ENCODE results near the gene TNRC6C. TPM values are rescaled to one million over a fixed set of nuclear protein-coding genes. Genes with fewer than 3 reads are reported as not detected.

The TNRC6C gene
- total and polyA plus RNA-seq, 9 of the 15 experiments (the other 6 are each of a cell fraction or from before 2014, with no cell fraction given), result 0.20 to 4.9 (median 2.3) TPM

DNA sequence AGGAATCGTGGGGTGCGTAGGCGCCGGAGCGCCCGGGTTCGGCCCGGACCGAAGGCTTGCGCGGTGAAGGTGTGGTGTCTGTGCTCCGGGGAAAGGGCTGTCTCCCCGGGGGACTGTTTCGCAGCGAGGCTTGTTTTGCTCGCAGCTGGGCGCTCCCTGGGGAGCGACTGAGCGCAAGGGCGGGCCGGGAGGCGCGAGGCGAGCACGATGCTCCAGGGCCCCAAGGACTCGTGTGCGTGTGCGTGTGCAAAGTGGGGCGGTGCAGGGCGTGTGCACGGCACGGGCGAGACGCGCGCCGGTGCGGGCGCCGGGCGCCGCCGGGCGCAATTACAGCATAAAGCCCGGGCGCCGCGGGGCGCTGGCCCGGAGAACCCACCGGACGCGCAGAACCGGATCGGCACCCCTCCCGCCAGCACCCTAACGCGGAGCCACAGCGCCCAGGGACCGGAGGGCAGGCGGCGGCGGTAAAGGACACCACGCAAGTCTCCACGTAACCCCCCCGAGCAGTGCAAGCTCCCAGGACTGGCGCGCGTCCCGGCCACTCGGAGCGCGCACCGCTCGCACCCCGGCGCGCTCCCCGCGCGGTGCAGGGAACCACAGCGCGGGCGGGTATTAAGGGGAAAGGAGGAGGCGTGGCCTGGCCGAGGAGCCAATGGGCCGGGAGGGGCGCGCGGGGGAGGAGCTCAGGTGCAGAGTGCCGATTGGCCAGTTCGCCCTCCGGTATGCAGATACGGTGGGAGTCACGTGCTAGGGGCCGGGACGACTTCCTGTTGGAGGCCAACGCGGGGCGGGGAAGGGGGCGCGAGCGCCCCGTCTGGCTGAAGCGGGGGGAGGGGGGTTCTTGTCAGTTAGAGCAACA lies at the start of gene TNRC6C (continued):
- TF ChIP-seq, protein P1, sequence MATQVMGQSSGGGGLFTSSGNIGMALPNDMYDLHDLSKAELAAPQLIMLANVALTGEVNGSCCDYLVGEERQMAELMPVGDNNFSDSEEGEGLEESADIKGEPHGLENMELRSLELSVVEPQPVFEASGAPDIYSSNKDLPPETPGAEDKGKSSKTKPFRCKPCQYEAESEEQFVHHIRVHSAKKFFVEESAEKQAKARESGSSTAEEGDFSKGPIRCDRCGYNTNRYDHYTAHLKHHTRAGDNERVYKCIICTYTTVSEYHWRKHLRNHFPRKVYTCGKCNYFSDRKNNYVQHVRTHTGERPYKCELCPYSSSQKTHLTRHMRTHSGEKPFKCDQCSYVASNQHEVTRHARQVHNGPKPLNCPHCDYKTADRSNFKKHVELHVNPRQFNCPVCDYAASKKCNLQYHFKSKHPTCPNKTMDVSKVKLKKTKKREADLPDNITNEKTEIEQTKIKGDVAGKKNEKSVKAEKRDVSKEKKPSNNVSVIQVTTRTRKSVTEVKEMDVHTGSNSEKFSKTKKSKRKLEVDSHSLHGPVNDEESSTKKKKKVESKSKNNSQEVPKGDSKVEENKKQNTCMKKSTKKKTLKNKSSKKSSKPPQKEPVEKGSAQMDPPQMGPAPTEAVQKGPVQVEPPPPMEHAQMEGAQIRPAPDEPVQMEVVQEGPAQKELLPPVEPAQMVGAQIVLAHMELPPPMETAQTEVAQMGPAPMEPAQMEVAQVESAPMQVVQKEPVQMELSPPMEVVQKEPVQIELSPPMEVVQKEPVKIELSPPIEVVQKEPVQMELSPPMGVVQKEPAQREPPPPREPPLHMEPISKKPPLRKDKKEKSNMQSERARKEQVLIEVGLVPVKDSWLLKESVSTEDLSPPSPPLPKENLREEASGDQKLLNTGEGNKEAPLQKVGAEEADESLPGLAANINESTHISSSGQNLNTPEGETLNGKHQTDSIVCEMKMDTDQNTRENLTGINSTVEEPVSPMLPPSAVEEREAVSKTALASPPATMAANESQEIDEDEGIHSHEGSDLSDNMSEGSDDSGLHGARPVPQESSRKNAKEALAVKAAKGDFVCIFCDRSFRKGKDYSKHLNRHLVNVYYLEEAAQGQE (IDR thresholded peaks at IDR 0.05; ENCODE audit: borderline replicate concordance), result no peak; the same call in 1 of the 2 replicates
- TF ChIP-seq, protein P1 (CRISPR knock-in tag; IDR thresholded peaks at IDR 0.05; ENCODE audit: low read depth), result peak; percentile 87
- TF ChIP-seq, protein P2, sequence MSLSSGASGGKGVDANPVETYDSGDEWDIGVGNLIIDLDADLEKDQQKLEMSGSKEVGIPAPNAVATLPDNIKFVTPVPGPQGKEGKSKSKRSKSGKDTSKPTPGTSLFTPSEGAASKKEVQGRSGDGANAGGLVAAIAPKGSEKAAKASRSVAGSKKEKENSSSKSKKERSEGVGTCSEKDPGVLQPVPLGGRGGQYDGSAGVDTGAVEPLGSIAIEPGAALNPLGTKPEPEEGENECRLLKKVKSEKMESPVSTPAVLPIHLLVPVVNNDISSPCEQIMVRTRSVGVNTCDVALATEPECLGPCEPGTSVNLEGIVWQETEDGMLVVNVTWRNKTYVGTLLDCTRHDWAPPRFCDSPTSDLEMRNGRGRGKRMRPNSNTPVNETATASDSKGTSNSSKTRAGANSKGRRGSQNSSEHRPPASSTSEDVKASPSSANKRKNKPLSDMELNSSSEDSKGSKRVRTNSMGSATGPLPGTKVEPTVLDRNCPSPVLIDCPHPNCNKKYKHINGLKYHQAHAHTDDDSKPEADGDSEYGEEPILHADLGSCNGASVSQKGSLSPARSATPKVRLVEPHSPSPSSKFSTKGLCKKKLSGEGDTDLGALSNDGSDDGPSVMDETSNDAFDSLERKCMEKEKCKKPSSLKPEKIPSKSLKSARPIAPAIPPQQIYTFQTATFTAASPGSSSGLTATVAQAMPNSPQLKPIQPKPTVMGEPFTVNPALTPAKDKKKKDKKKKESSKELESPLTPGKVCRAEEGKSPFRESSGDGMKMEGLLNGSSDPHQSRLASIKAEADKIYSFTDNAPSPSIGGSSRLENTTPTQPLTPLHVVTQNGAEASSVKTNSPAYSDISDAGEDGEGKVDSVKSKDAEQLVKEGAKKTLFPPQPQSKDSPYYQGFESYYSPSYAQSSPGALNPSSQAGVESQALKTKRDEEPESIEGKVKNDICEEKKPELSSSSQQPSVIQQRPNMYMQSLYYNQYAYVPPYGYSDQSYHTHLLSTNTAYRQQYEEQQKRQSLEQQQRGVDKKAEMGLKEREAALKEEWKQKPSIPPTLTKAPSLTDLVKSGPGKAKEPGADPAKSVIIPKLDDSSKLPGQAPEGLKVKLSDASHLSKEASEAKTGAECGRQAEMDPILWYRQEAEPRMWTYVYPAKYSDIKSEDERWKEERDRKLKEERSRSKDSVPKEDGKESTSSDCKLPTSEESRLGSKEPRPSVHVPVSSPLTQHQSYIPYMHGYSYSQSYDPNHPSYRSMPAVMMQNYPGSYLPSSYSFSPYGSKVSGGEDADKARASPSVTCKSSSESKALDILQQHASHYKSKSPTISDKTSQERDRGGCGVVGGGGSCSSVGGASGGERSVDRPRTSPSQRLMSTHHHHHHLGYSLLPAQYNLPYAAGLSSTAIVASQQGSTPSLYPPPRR (CRISPR knock-in tag; IDR thresholded peaks at IDR 0.05; ENCODE audit: borderline replicate concordance), result 0 out of 2 replicates have a peak, but pooled peaks have one; percentile 8
- TF ChIP-seq PHF20 (IDR thresholded peaks at IDR 0.05; ENCODE audit: partially characterized antibody) (peak; percentile 74), RBM34 (IDR thresholded peaks at IDR 0.05; ENCODE audit: borderline replicate concordance, insufficient read depth, low read length) (peak; percentile 42; the same call in 1 of the 2 replicates)
- TF ChIP-seq, protein P3, sequence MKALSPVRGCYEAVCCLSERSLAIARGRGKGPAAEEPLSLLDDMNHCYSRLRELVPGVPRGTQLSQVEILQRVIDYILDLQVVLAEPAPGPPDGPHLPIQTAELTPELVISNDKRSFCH (CRISPR knock-in tag; IDR thresholded peaks at IDR 0.05), result no peak
- TF ChIP-seq, protein P3 (tag; IDR thresholded peaks at IDR 0.05), result peak; percentile 66; the same call in 1 of the 2 replicates
- TF ChIP-seq, protein P4, sequence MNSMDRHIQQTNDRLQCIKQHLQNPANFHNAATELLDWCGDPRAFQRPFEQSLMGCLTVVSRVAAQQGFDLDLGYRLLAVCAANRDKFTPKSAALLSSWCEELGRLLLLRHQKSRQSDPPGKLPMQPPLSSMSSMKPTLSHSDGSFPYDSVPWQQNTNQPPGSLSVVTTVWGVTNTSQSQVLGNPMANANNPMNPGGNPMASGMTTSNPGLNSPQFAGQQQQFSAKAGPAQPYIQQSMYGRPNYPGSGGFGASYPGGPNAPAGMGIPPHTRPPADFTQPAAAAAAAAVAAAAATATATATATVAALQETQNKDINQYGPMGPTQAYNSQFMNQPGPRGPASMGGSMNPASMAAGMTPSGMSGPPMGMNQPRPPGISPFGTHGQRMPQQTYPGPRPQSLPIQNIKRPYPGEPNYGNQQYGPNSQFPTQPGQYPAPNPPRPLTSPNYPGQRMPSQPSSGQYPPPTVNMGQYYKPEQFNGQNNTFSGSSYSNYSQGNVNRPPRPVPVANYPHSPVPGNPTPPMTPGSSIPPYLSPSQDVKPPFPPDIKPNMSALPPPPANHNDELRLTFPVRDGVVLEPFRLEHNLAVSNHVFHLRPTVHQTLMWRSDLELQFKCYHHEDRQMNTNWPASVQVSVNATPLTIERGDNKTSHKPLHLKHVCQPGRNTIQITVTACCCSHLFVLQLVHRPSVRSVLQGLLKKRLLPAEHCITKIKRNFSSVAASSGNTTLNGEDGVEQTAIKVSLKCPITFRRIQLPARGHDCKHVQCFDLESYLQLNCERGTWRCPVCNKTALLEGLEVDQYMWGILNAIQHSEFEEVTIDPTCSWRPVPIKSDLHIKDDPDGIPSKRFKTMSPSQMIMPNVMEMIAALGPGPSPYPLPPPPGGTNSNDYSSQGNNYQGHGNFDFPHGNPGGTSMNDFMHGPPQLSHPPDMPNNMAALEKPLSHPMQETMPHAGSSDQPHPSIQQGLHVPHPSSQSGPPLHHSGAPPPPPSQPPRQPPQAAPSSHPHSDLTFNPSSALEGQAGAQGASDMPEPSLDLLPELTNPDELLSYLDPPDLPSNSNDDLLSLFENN (IDR thresholded peaks at IDR 0.05; ENCODE audit: low read depth in 2 of 2, low read length in 2 of 2), result peak in 1 of 2 experiments; percentile 77; a peak in 2 of 4 replicates
